Liver (tissue), 9 donors: ENCODE data around the gene NXPE3. TPM values are rescaled to one million over a fixed set of nuclear protein-coding genes. Genes with fewer than 3 reads are reported as not detected.

Experiments used
- DNase-seq: peaks from one replicate; pipeline ENCODE4 v3.0.0-alpha.2; 2017; ENCODE audit warnings: low spot score
- H3K27ac ChIP-seq, 2 donors: one replicate each; pipeline ENCODE4 v1.7.0; 2013; ENCODE audit warnings: inconsistent platforms in 2 of 2, low read length in 2 of 2, control low read depth in 1 of 2, low read depth in 1 of 2, mild to moderate bottlenecking in 1 of 2
- H3K27me3 ChIP-seq, 4 donors: one replicate each; pipeline versions ENCODE4 v1.6.1 to v1.7.0; 2013; ENCODE audit warnings: low read length in 3 of 4, inconsistent platforms in 1 of 4, mild to moderate bottlenecking in 1 of 4, moderate library complexity in 1 of 4; ENCODE audit not compliant: control insufficient read depth in 4 of 4, insufficient read depth in 4 of 4
- H3K36me3 ChIP-seq, 4 donors: one replicate each; pipeline versions ENCODE4 v1.6.1 to v1.7.0; 2013; ENCODE audit warnings: low read length in 3 of 4, mild to moderate bottlenecking in 3 of 4, low read depth in 1 of 4, moderate library complexity in 1 of 4; ENCODE audit not compliant: control insufficient read depth in 4 of 4, insufficient read depth in 3 of 4
- H3K4me1 ChIP-seq, 4 donors: one replicate each; pipeline versions ENCODE4 v1.6.1 to v1.7.0; 2013; ENCODE audit warnings: low read length in 3 of 4, mild to moderate bottlenecking in 3 of 4, moderate library complexity in 1 of 4; ENCODE audit not compliant: control insufficient read depth in 4 of 4, insufficient read depth in 4 of 4
- H3K4me3 ChIP-seq, 3 donors: one replicate each; pipeline versions ENCODE4 v1.6.1 to v1.7.0; 2013; ENCODE audit warnings: low read length in 3 of 3, control low read depth in 1 of 3, low read depth in 1 of 3, mild to moderate bottlenecking in 1 of 3
- H3K9ac ChIP-seq, 2 donors: one replicate each; pipeline ENCODE4 v1.7.0; 2013; ENCODE audit warnings: low read length in 2 of 2, mild to moderate bottlenecking in 2 of 2, moderate library complexity in 2 of 2, control low read depth in 1 of 2, low read depth in 1 of 2
- H3K9me3 ChIP-seq, 4 donors: one replicate each; pipeline versions ENCODE4 v1.6.1 to v1.7.0; 2013; ENCODE audit warnings: low read length in 3 of 4; ENCODE audit not compliant: control insufficient read depth in 4 of 4
- EGR1 ChIP-seq, 2 donors: IDR thresholded peaks; 2 replicates each; pipeline ENCODE4 v1.6.1; 2016 to 2018; ENCODE audit warnings: antibody characterized with exemption in 2 of 2, low read depth in 2 of 2
- FOXA1 ChIP-seq: IDR thresholded peaks from 2 replicates; pipeline ENCODE4 v1.6.1; 2016; ENCODE audit warnings: antibody characterized with exemption
- FOXA2 ChIP-seq: IDR thresholded peaks from 2 replicates; pipeline ENCODE4 v1.6.1; 2016; ENCODE audit warnings: antibody characterized with exemption
- GABPA ChIP-seq, 2 donors: IDR thresholded peaks in 1 of 2; conservative IDR thresholded peaks in 1 of 2; 2 replicates each; pipeline ENCODE4 v1.6.1; 2016; ENCODE audit warnings: antibody characterized with exemption in 2 of 2, mild to moderate bottlenecking in 1 of 2, moderate library complexity in 1 of 2
- HNF4A ChIP-seq, 2 donors: conservative IDR thresholded peaks; 2 replicates each; pipeline ENCODE4 v1.6.1; 2016; ENCODE audit warnings: antibody characterized with exemption in 2 of 2, mild to moderate bottlenecking in 2 of 2
- HNF4G ChIP-seq: IDR thresholded peaks from 2 replicates; pipeline ENCODE4 v1.6.1; 2016; ENCODE audit warnings: antibody characterized with exemption
- JUND ChIP-seq, 2 donors: IDR thresholded peaks; 2 replicates each; pipeline ENCODE4 v1.6.1; 2016; ENCODE audit warnings: antibody characterized with exemption in 2 of 2
- NR2F2 ChIP-seq: IDR thresholded peaks from 2 replicates; pipeline ENCODE4 v1.6.1; 2016; ENCODE audit warnings: antibody characterized with exemption
- RAD21 ChIP-seq, 2 donors: IDR thresholded peaks; 2 replicates each; pipeline ENCODE4 v1.6.1; 2016; ENCODE audit warnings: antibody characterized with exemption in 2 of 2, mild to moderate bottlenecking in 2 of 2
- RXRA ChIP-seq, 2 donors: IDR thresholded peaks; 2 replicates each; pipeline ENCODE4 v1.6.1; 2017 to 2018; ENCODE audit warnings: antibody characterized with exemption in 2 of 2, mild to moderate bottlenecking in 1 of 2
- SP1 ChIP-seq: IDR thresholded peaks from 2 replicates; pipeline ENCODE4 v1.6.1; 2018; ENCODE audit warnings: antibody characterized with exemption, mild to moderate bottlenecking
- TAF1 ChIP-seq: conservative IDR thresholded peaks from 2 replicates; pipeline ENCODE4 v1.6.1; 2016; ENCODE audit warnings: antibody characterized with exemption, mild to moderate bottlenecking
- YY1 ChIP-seq: IDR thresholded peaks from 2 replicates; pipeline ENCODE4 v1.6.1; 2016; ENCODE audit warnings: antibody characterized with exemption, mild to moderate bottlenecking
- WGBS: extraction: QIAGEN DNeasy Blood & Tissue Kit; methylation state at CpG from one replicate; pipeline ENCODE4 v1.1.7; 2013; 5-methylcytosine and 5-hydroxymethylcytosine counted together
- polyA plus RNA-seq, 2 donors: library from polyadenylated mRNA; stranded (reverse) in 1 of 2; unstranded in 1 of 2; fragments of 200-250 nt in 1 of 2; fragments of >200 nt in 1 of 2; fragmentation: Nextera tagmentation in 1 of 2; extraction: Ambion mirVana in 1 of 2; gene quantifications; one replicate each; pipeline versions ENCODE4 v1.2.1 to v1.2.3, GENCODE V29; 2013 to 2015
- total RNA-seq, 2 donors: library from RNA; depleted of rRNA; stranded (reverse); fragments of >200 nt; gene quantifications; one replicate each; pipeline ENCODE4 v1.2.3, GENCODE V29; 2014
- TF ChIP-seq, protein P1 (sequence below): IDR thresholded peaks from 2 replicates; pipeline ENCODE4 v1.6.1; 2016; ENCODE audit warnings: antibody characterized with exemption
- TF ChIP-seq, protein P2 (sequence below): IDR thresholded peaks from 2 replicates; pipeline ENCODE4 v1.6.1; 2016; ENCODE audit warnings: antibody characterized with exemption
- TF ChIP-seq, protein P3 (sequence below): fragments of 150-350 bp; IDR thresholded peaks from 2 replicates; pipeline ENCODE4 v1.5.1; 2017; ENCODE audit warnings: improper control_type of control experiment, low read depth, low read length; ENCODE audit not compliant: missing input control
- TF ChIP-seq, protein P4 (sequence below): IDR thresholded peaks from 2 replicates; pipeline ENCODE4 v1.6.1; 2016; ENCODE audit warnings: antibody characterized with exemption, mild to moderate bottlenecking
- TF ChIP-seq, protein P5 (sequence below): IDR thresholded peaks from 2 replicates; pipeline ENCODE4 v1.6.1; 2016; ENCODE audit warnings: antibody characterized with exemption
- donor health status: healthy.
- donor health status: healthy.
- donor health status: healthy.
- donor health status: healthy.
- donor health status: healthy.

Gene NXPE3
- total and polyA plus RNA-seq, 4 donors, result 1.1 to 2.7 (median 1.7) TPM

DNA sequence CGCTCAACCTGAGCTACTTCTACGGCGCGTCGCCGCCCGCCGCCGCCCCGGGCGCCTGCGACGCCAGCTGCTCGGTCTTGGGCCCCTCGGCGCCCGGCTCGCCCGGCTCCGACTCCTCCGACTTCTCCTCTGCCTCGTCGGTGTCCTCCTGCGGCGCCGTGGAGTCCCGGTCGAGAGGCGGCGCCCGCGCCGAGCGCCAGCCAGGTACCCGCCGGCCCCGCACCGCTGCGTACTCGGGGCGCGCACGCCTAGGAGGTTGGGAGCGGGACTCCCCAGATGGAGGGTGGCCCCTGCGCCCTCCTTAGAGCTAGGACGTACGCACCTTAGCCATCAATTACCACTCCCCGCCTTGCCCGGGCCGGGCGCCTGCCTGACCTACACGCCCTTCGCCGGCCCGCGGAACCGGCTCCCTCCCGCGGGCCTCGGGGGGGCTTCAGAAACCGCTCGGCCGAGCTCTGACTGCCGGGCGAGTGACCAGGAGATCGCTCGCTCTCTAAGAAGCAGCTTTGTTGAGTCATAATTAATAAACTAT, 70.8 kb downstream of the NXPE3 start:
- no peak for TF ChIP-seq SP1
- TF ChIP-seq GABPA (IDR thresholded peaks at IDR 0.05 in 1 of 2, conservative IDR thresholded peaks at IDR 0.05 in 1 of 2), result no peak
- no peak for TF ChIP-seq FOXA2
- TF ChIP-seq, protein P1, sequence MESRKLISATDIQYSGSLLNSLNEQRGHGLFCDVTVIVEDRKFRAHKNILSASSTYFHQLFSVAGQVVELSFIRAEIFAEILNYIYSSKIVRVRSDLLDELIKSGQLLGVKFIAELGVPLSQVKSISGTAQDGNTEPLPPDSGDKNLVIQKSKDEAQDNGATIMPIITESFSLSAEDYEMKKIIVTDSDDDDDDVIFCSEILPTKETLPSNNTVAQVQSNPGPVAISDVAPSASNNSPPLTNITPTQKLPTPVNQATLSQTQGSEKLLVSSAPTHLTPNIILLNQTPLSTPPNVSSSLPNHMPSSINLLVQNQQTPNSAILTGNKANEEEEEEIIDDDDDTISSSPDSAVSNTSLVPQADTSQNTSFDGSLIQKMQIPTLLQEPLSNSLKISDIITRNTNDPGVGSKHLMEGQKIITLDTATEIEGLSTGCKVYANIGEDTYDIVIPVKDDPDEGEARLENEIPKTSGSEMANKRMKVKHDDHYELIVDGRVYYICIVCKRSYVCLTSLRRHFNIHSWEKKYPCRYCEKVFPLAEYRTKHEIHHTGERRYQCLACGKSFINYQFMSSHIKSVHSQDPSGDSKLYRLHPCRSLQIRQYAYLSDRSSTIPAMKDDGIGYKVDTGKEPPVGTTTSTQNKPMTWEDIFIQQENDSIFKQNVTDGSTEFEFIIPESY, result no peak
- Histone ChIP-seq H3K36me3 (peaks cover 11 to 29% (median 28%) of the 10 kb centered on the region in 4 donors), H3K4me1 (peaks cover 6 to 48% (median 16%) of the 10 kb centered on the region in 4 donors), H3K4me3 (peak overlapping the region; percentile 76 to 97 (median 94)), H3K27me3 (no peaks in the 10 kb centered on the region), H3K9me3 (no peaks in the 10 kb centered on the region), H3K27ac (peak overlapping the region; percentile 97 to 99), H3K9ac (peak overlapping the region; percentile 95 to 96)
- WGBS, result under 1% methylated on average over 67 of the region's 67 CpGs
- DNase-seq, result peak; percentile 62

DNA sequence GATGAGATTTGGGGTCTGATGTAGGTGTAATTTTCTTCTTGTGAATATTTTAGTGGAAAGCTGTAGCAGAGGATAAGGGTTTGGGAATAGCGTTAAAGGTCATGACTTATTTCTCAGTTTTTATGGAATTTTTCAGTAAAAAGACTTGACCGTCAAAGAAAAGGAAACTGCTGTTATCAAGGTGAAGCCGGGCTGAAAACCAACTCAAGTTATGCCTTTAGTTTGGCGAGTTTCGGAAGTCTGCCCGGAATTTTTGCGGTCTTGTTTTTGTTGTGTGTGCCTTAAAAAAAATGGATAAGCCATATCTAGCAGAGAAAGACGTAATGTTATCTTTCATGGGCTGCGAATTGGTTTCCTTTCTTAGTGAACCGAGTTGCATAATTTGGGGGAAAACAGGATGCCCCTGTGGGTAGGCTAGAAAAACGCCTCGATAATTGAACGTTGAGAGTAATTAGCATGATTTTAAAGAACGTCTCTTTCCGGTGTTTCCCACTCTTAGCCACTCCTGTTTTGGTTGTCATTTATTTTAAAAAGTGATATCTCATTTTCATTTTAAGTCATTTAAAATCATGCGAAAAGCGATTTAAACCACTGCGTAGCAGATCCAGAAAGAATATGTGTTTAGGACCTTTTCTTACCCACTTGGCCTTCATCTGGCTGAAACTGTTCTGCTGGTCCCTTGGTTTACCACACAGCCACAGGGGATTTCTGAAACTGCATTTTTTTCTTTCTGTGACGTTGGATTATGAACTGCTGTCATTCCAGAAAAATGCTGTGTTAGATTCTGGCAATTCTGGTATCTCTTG, 71.4 kb downstream of the NXPE3 start:
- H3K9me3 ChIP-seq, result no peaks in the 10 kb centered on the region
- H3K36me3 ChIP-seq, result peaks cover 15 to 35% (median 35%) of the 10 kb centered on the region in 4 donors
- H3K27ac ChIP-seq, result peak overlapping the region; percentile 97 to 99
- DNase-seq, result no peak
- no peaks in the 10 kb centered on the region for H3K27me3 ChIP-seq
- peaks cover 4 to 48% (median 17%) of the 10 kb centered on the region in 4 donors for H3K4me1 ChIP-seq
- H3K9ac ChIP-seq, result peak overlapping the region; percentile 95 to 96
- under 1% methylated on average over 19 of the region's 19 CpGs for WGBS
- H3K4me3 ChIP-seq, result peak overlapping the region; percentile 76 to 97 (median 94)
- TF ChIP-seq, protein P2, sequence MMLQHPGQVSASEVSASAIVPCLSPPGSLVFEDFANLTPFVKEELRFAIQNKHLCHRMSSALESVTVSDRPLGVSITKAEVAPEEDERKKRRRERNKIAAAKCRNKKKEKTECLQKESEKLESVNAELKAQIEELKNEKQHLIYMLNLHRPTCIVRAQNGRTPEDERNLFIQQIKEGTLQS, result no peak
- TF ChIP-seq, protein P3, sequence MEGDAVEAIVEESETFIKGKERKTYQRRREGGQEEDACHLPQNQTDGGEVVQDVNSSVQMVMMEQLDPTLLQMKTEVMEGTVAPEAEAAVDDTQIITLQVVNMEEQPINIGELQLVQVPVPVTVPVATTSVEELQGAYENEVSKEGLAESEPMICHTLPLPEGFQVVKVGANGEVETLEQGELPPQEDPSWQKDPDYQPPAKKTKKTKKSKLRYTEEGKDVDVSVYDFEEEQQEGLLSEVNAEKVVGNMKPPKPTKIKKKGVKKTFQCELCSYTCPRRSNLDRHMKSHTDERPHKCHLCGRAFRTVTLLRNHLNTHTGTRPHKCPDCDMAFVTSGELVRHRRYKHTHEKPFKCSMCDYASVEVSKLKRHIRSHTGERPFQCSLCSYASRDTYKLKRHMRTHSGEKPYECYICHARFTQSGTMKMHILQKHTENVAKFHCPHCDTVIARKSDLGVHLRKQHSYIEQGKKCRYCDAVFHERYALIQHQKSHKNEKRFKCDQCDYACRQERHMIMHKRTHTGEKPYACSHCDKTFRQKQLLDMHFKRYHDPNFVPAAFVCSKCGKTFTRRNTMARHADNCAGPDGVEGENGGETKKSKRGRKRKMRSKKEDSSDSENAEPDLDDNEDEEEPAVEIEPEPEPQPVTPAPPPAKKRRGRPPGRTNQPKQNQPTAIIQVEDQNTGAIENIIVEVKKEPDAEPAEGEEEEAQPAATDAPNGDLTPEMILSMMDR, result no peak
- TF ChIP-seq RAD21 (IDR thresholded peaks at IDR 0.05), result no peak
- no peak for TF ChIP-seq SP1
- no peak for TF ChIP-seq FOXA2
- TF ChIP-seq HNF4A (conservative IDR thresholded peaks at IDR 0.05), result no peak
- TF ChIP-seq RXRA (IDR thresholded peaks at IDR 0.05), result no peak
- TF ChIP-seq, protein P4, sequence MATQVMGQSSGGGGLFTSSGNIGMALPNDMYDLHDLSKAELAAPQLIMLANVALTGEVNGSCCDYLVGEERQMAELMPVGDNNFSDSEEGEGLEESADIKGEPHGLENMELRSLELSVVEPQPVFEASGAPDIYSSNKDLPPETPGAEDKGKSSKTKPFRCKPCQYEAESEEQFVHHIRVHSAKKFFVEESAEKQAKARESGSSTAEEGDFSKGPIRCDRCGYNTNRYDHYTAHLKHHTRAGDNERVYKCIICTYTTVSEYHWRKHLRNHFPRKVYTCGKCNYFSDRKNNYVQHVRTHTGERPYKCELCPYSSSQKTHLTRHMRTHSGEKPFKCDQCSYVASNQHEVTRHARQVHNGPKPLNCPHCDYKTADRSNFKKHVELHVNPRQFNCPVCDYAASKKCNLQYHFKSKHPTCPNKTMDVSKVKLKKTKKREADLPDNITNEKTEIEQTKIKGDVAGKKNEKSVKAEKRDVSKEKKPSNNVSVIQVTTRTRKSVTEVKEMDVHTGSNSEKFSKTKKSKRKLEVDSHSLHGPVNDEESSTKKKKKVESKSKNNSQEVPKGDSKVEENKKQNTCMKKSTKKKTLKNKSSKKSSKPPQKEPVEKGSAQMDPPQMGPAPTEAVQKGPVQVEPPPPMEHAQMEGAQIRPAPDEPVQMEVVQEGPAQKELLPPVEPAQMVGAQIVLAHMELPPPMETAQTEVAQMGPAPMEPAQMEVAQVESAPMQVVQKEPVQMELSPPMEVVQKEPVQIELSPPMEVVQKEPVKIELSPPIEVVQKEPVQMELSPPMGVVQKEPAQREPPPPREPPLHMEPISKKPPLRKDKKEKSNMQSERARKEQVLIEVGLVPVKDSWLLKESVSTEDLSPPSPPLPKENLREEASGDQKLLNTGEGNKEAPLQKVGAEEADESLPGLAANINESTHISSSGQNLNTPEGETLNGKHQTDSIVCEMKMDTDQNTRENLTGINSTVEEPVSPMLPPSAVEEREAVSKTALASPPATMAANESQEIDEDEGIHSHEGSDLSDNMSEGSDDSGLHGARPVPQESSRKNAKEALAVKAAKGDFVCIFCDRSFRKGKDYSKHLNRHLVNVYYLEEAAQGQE, result peak; percentile 14
- TF ChIP-seq TAF1, result peak; percentile 63
- TF ChIP-seq NR2F2, result no peak
- TF ChIP-seq JUND (IDR thresholded peaks at IDR 0.05), result peak in 1 of 2 donors; percentile 54
- TF ChIP-seq YY1, result no peak
- TF ChIP-seq HNF4G, result no peak
- TF ChIP-seq GABPA (IDR thresholded peaks at IDR 0.05 in 1 of 2, conservative IDR thresholded peaks at IDR 0.05 in 1 of 2), result no peak
- no peak for TF ChIP-seq FOXA1
- TF ChIP-seq, protein P5, sequence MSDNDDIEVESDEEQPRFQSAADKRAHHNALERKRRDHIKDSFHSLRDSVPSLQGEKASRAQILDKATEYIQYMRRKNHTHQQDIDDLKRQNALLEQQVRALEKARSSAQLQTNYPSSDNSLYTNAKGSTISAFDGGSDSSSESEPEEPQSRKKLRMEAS, result peak; percentile 13
- TF ChIP-seq, protein P1, result no peak
- TF ChIP-seq EGR1 (IDR thresholded peaks at IDR 0.05; ENCODE audit: low read depth in 2 of 2), result no peak
